ENCODE measurements around the gene ZNF292. TPM values are rescaled to one million over a fixed set of nuclear protein-coding genes. Genes with fewer than 3 reads are reported as not detected.

The ZNF292 gene
- total and polyA plus RNA-seq, 10 of the 15 experiments (the other 5 are each of a cell fraction or from before 2014, with no cell fraction given), result 11.1 to 57.6 (median 30.6) TPM

DNA sequence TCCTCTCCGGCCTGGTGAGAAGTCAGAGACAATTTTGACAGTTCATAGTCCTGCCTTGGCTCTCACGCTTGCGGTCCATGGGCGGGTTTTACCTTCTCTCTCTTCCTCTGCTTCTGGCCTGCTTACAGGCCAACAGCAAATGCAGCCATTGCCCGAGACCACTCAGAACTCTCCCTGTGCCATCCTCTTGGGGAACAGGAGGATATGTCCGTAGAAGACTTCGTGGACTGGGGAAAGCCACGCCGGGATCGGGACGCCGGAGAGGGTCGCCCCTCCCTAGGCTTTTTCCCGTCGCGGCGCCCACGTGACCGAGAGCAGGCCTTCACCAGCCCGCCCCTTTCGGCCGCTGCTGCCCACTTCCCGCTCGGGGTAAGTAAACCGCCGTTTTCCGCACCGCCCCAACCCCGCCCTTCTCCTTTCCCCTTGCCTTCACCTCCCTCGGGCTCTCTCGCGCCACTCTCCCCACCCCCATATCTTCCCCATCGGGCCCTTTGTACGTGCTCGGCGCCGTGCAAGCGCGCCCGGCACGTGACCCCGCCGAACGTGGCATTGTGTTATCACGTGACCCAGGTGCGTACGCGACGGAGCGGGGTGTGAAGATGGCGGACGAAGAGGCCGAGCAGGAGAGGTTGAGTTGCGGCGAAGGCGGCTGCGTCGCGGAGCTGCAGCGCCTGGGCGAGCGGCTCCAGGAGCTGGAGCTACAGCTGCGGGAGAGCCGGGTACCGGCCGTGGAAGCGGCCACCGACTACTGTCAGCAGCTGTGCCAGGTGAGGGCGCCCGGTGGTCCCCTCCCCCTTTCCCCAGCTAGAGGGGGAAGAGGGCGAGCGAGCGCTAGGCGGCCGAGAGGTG lies at the start of gene ZNF292 (continued):
- no peak for TF ChIP-seq TARDBP (IDR thresholded peaks at IDR 0.05; ENCODE audit: borderline replicate concordance)
- TF ChIP-seq, protein P1, sequence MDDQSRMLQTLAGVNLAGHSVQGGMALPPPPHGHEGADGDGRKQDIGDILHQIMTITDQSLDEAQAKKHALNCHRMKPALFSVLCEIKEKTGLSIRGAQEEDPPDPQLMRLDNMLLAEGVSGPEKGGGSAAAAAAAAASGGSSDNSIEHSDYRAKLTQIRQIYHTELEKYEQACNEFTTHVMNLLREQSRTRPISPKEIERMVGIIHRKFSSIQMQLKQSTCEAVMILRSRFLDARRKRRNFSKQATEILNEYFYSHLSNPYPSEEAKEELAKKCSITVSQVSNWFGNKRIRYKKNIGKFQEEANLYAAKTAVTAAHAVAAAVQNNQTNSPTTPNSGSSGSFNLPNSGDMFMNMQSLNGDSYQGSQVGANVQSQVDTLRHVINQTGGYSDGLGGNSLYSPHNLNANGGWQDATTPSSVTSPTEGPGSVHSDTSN (IDR thresholded peaks at IDR 0.05; ENCODE audit: insufficient replicate concordance, low read depth, low read length), result no peak
- TF ChIP-seq, protein P2, sequence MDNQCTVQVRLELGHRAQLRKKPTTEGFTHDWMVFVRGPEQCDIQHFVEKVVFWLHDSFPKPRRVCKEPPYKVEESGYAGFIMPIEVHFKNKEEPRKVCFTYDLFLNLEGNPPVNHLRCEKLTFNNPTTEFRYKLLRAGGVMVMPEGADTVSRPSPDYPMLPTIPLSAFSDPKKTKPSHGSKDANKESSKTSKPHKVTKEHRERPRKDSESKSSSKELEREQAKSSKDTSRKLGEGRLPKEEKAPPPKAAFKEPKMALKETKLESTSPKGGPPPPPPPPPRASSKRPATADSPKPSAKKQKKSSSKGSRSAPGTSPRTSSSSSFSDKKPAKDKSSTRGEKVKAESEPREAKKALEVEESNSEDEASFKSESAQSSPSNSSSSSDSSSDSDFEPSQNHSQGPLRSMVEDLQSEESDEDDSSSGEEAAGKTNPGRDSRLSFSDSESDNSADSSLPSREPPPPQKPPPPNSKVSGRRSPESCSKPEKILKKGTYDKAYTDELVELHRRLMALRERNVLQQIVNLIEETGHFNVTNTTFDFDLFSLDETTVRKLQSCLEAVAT (IDR thresholded peaks at IDR 0.05), result peak; percentile 67; the same call in 1 of the 2 replicates
- peak; percentile 53 for TF ChIP-seq MTA2 (IDR thresholded peaks at IDR 0.05; ENCODE audit: low read depth)
- no peak for TF ChIP-seq RBBP5 (conservative IDR thresholded peaks at IDR 0.05)
- peak; percentile 70 for TF ChIP-seq SMARCA5 (IDR thresholded peaks at IDR 0.05)
- no peak; a peak in 2 of 6 replicates for TF ChIP-seq CTCF (IDR thresholded peaks at IDR 0.05 in 2 of 3, conservative IDR thresholded peaks at IDR 0.05 in 1 of 3; ENCODE audit: control insufficient read depth in 2 of 3, extremely low read depth in 1 of 3, insufficient read depth in 1 of 3, low read depth in 3 of 3, low read length in 3 of 3)
- TF ChIP-seq NRF1 (conservative IDR thresholded peaks at IDR 0.05; ENCODE audit: low read depth, low read length), result 0 out of 2 replicates have a peak, but pooled peaks have one; percentile 4
- no peak for TF ChIP-seq ELK1 (IDR thresholded peaks at IDR 0.05; ENCODE audit: low read depth, low read length)
- TF ChIP-seq, protein P3, sequence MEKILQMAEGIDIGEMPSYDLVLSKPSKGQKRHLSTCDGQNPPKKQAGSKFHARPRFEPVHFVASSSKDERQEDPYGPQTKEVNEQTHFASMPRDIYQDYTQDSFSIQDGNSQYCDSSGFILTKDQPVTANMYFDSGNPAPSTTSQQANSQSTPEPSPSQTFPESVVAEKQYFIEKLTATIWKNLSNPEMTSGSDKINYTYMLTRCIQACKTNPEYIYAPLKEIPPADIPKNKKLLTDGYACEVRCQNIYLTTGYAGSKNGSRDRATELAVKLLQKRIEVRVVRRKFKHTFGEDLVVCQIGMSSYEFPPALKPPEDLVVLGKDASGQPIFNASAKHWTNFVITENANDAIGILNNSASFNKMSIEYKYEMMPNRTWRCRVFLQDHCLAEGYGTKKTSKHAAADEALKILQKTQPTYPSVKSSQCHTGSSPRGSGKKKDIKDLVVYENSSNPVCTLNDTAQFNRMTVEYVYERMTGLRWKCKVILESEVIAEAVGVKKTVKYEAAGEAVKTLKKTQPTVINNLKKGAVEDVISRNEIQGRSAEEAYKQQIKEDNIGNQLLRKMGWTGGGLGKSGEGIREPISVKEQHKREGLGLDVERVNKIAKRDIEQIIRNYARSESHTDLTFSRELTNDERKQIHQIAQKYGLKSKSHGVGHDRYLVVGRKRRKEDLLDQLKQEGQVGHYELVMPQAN (conservative IDR thresholded peaks at IDR 0.05), result peak; percentile 95
- 0 out of 2 replicates have a peak, but pooled peaks have one; percentile 57 for TF ChIP-seq MYB (IDR thresholded peaks at IDR 0.05; ENCODE audit: borderline replicate concordance, low read depth, low read length)
- peak; percentile 72 for TF ChIP-seq FOS (IDR thresholded peaks at IDR 0.05; ENCODE audit: borderline replicate concordance, extremely low read depth, insufficient read length)
- TF ChIP-seq, protein P4, sequence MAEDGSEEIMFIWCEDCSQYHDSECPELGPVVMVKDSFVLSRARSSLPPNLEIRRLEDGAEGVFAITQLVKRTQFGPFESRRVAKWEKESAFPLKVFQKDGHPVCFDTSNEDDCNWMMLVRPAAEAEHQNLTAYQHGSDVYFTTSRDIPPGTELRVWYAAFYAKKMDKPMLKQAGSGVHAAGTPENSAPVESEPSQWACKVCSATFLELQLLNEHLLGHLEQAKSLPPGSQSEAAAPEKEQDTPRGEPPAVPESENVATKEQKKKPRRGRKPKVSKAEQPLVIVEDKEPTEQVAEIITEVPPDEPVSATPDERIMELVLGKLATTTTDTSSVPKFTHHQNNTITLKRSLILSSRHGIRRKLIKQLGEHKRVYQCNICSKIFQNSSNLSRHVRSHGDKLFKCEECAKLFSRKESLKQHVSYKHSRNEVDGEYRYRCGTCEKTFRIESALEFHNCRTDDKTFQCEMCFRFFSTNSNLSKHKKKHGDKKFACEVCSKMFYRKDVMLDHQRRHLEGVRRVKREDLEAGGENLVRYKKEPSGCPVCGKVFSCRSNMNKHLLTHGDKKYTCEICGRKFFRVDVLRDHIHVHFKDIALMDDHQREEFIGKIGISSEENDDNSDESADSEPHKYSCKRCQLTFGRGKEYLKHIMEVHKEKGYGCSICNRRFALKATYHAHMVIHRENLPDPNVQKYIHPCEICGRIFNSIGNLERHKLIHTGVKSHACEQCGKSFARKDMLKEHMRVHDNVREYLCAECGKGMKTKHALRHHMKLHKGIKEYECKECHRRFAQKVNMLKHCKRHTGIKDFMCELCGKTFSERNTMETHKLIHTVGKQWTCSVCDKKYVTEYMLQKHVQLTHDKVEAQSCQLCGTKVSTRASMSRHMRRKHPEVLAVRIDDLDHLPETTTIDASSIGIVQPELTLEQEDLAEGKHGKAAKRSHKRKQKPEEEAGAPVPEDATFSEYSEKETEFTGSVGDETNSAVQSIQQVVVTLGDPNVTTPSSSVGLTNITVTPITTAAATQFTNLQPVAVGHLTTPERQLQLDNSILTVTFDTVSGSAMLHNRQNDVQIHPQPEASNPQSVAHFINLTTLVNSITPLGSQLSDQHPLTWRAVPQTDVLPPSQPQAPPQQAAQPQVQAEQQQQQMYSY (CRISPR knock-in tag; IDR thresholded peaks at IDR 0.05), result peak; percentile 96
- TF ChIP-seq SIX5 (IDR thresholded peaks at IDR 0.05; ENCODE audit: low read depth, low read length, severe bottlenecking), result peak; percentile 32
- no peak; the same call in 1 of the 2 replicates for TF ChIP-seq CHD1 (IDR thresholded peaks at IDR 0.05; ENCODE audit: low read depth, low read length)
- TF ChIP-seq BHLHE40 (IDR thresholded peaks at IDR 0.05; ENCODE audit: borderline replicate concordance in 1 of 2, low read depth in 2 of 2, low read length in 1 of 2), result peak; percentile 99 to 100
